ENCODE measurements around the gene GABRD. TPM values are rescaled to one million over a fixed set of nuclear protein-coding genes. Genes with fewer than 3 reads are reported as not detected.

The GABRD gene
- total and polyA plus RNA-seq, 2 of the 13 experiments (the other 11 are each of a cell fraction or from before 2014, with no cell fraction given), result not detected

DNA sequence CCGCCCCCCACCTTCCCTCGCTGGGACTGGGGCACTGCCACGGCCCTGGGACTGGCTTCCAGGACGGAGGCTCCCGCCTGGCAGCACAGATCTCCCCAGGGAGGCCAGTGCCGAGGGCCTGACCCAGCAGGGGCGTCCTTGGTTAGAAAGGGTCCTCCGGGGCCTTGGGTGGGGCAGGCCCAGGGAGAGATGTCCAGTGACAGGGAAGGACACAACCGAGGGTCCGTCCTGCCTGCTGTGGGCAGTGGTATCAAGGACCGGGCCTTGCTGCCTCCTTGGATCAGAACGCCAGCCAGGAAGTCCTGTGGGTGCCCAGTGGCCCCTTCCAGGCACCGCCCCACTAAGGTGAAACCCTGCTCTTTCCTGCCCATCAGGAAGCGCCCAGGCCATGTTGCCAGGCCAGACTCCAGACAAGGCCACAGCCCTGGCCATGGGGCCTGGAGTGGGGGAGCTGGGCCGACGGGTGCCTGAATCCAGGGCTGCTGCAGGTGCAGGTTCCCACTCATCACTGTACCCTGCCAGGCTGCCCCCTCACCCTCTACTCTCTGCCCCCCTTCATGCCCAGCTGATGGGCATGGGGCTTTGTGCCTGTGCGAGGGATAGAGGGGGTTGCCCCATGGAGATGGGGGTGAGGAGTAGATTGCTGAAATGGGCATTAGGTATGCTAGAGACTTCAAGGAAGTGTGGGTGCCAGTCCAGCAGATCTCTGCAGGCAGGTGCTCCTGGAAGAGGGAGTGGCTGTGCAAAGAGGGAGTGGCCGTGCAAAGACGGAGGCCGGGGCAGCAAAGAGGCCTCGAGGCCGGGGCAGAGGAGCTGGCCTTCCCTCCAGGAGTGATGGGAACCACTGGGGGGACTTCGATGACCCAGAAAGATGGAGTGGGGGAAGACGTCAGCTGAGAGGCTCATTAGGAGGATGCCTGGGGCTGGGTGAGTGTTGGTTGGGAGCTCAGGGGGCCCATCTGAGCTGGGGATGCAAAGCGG, 28.9 kb downstream of the GABRD start (continued):
- TF ChIP-seq, protein P1, sequence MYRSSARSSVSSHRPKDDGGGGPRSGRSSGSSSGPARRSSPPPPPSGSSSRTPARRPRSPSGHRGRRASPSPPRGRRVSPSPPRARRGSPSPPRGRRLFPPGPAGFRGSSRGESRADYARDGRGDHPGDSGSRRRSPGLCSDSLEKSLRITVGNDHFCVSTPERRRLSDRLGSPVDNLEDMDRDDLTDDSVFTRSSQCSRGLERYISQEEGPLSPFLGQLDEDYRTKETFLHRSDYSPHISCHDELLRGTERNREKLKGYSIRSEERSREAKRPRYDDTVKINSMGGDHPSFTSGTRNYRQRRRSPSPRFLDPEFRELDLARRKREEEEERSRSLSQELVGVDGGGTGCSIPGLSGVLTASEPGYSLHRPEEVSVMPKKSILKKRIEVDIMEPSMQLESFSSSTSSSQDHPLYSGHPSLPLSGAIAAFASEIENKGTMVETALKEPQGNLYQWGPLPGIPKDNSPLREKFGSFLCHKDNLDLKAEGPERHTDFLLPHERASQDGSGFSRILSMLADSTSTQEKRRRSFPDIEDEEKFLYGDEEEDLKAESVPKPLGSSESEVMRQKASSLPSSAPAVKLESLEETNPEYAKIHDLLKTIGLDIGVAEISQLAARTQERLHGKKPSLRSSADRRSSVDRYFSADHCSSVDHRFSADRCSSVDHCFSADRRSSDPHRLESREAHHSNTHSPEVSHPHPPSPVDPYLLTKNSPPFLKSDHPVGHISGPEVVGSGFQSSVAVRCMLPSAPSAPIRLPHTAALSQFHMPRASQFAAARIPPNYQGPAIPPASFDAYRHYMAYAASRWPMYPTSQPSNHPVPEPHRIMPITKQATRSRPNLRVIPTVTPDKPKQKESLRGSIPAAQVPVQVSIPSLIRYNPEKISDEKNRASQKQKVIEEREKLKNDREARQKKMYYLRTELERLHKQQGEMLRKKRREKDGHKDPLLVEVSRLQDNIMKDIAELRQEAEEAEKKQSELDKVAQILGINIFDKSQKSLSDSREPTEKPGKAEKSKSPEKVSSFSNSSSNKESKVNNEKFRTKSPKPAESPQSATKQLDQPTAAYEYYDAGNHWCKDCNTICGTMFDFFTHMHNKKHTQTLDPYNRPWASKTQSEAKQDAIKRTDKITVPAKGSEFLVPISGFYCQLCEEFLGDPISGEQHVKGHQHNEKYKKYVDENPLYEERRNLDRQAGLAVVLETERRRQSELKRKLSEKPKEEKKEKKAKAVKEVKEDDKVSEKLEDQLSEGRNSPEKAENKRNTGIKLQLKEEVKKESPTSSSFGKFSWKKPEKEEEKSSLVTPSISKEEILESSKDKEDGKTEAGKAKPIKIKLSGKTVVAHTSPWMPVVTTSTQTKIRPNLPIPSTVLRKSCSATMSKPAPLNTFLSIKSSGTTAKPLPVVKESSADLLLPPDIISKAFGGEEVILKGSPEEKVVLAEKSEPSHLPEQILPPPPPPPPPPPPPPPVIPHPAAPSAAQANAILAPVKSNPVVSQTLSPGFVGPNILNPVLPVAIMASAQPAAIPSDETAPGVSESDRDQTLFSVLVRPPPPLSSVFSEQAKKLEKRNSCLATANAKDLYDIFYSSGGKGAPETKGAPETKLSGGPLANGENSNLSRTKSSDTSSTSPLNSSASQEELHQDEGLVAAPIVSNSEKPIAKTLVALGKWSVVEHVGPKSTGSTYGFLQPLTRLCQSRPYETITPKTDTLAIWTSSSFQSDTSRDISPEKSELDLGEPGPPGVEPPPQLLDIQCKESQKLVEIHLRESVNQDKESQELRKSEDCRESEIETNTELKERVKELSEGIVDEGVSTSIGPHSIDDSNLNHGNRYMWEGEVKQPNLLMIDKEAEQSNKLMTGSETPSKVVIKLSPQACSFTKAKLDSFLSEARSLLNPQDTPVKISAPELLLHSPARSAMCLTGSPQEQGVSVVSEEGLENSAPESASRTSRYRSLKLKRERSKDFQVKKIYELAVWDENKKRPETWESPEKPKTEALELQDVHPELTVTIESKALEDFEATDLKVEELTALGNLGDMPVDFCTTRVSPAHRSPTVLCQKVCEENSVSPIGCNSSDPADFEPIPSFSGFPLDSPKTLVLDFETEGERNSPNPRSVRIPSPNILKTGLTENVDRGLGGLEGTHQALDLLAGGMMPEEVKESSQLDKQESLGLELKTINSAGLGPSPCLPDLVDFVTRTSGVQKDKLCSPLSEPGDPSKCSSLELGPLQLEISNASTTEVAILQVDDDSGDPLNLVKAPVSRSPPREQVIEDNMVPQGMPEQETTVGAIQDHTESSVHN (CRISPR knock-in tag; IDR thresholded peaks at IDR 0.05), result no peak
- TF ChIP-seq GTF3A (CRISPR knock-in tag; conservative IDR thresholded peaks at IDR 0.05) (0 out of 2 replicates have a peak, but pooled peaks have one; percentile 39), SP5 (CRISPR knock-in tag; IDR thresholded peaks at IDR 0.05; ENCODE audit: borderline replicate concordance, low read depth) (no peak), ZIK1 (CRISPR knock-in tag; IDR thresholded peaks at IDR 0.05; ENCODE audit: borderline replicate concordance, low read depth) (no peak), ZNF160 (CRISPR knock-in tag; IDR thresholded peaks at IDR 0.05) (no peak), BRD4 (CRISPR knock-in tag; IDR thresholded peaks at IDR 0.05) (peak; percentile 36), ZNF253 (CRISPR knock-in tag; IDR thresholded peaks at IDR 0.05; ENCODE audit: borderline replicate concordance) (no peak), ATAD3A (CRISPR knock-in tag; IDR thresholded peaks at IDR 0.05) (no peak), ZNF343 (CRISPR knock-in tag; IDR thresholded peaks at IDR 0.05) (0 out of 2 replicates have a peak, but pooled peaks have one; percentile 18), ZFX (CRISPR knock-in tag; IDR thresholded peaks at IDR 0.05; ENCODE audit: low read depth) (peak; percentile 32; the same call in 1 of the 2 replicates), ZNF879 (CRISPR knock-in tag; IDR thresholded peaks at IDR 0.05) (no peak), ATF7 (IDR thresholded peaks at IDR 0.05) (no peak), ATF7 (CRISPR knock-in tag; IDR thresholded peaks at IDR 0.05) (no peak)
- TF ChIP-seq, protein P2, sequence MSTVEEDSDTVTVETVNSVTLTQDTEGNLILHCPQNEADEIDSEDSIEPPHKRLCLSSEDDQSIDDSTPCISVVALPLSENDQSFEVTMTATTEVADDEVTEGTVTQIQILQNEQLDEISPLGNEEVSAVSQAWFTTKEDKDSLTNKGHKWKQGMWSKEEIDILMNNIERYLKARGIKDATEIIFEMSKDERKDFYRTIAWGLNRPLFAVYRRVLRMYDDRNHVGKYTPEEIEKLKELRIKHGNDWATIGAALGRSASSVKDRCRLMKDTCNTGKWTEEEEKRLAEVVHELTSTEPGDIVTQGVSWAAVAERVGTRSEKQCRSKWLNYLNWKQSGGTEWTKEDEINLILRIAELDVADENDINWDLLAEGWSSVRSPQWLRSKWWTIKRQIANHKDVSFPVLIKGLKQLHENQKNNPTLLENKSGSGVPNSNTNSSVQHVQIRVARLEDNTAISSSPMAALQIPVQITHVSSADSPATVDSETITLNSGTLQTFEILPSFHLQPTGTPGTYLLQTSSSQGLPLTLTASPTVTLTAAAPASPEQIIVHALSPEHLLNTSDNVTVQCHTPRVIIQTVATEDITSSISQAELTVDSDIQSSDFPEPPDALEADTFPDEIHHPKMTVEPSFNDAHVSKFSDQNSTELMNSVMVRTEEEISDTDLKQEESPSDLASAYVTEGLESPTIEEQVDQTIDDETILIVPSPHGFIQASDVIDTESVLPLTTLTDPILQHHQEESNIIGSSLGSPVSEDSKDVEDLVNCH (CRISPR knock-in tag; IDR thresholded peaks at IDR 0.05), result no peak
- TF ChIP-seq, protein P3, sequence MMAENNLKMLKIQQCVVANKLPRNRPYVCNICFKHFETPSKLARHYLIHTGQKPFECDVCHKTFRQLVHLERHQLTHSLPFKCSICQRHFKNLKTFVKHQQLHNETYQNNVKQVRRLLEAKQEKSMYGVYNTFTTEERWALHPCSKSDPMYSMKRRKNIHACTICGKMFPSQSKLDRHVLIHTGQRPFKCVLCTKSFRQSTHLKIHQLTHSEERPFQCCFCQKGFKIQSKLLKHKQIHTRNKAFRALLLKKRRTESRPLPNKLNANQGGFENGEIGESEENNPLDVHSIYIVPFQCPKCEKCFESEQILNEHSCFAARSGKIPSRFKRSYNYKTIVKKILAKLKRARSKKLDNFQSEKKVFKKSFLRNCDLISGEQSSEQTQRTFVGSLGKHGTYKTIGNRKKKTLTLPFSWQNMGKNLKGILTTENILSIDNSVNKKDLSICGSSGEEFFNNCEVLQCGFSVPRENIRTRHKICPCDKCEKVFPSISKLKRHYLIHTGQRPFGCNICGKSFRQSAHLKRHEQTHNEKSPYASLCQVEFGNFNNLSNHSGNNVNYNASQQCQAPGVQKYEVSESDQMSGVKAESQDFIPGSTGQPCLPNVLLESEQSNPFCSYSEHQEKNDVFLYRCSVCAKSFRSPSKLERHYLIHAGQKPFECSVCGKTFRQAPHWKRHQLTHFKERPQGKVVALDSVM (CRISPR knock-in tag; IDR thresholded peaks at IDR 0.05), result peak; percentile 88

Measured in HepG2 (cell line).